ENCODE data around the gene SLC46A1. TPM values are rescaled to one million over a fixed set of nuclear protein-coding genes. Genes with fewer than 3 reads are reported as not detected.

Gene SLC46A1
- total RNA-seq, 1 donor = 7.9 TPM

DNA sequence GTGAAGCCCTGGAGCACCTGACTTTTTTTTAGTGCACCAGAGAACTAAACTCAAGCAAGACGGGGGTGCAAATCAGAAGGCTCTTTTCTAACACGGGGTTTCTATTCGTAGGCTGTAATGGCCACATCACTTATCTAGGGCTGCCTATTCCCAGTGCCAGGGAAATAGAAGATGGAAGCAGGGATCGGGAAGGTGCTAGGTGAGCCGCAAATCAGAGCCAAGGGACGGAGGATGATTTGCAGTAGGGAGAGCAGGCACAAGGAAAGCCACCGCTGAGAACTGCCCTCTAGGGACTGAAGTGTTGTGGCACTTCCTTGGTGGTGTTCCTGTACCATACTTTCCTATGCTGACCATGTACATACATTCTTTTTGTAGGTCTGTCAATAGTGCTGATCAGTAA lies 7.8 kb upstream of the SLC46A1 start:
- H3K4me3 ChIP-seq (ENCODE audit: low read depth, low read length) = no peak overlapping the region
- TF ChIP-seq, protein P1, sequence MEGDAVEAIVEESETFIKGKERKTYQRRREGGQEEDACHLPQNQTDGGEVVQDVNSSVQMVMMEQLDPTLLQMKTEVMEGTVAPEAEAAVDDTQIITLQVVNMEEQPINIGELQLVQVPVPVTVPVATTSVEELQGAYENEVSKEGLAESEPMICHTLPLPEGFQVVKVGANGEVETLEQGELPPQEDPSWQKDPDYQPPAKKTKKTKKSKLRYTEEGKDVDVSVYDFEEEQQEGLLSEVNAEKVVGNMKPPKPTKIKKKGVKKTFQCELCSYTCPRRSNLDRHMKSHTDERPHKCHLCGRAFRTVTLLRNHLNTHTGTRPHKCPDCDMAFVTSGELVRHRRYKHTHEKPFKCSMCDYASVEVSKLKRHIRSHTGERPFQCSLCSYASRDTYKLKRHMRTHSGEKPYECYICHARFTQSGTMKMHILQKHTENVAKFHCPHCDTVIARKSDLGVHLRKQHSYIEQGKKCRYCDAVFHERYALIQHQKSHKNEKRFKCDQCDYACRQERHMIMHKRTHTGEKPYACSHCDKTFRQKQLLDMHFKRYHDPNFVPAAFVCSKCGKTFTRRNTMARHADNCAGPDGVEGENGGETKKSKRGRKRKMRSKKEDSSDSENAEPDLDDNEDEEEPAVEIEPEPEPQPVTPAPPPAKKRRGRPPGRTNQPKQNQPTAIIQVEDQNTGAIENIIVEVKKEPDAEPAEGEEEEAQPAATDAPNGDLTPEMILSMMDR (IDR thresholded peaks at IDR 0.05; ENCODE audit: insufficient read depth, low read length) = no peak
- no peak for DNase-seq (ENCODE audit: low read depth)

DNA sequence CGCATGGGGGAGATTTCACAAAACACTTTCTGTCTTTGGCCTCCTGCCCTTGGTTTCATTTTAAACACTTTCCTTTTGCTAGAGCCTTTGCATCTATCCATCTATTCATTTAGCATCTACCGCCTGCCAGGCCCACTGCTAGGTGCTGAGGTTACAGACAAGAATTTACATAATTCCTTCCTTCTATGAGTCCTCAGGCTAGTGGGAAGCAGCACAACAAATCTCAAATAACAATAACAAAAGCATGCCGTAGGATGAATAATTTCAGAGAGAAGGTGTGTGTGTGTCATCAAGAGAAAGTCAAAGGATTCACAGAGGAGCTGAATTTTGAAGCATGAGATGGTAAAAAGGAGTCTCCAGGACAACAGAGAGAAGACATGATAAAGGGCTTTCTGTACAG lies 6.1 kb upstream of the SLC46A1 start:
- TF ChIP-seq, protein P1 (IDR thresholded peaks at IDR 0.05; ENCODE audit: insufficient read depth, low read length) = no peak
- DNase-seq (ENCODE audit: low read depth) = no peak

DNA sequence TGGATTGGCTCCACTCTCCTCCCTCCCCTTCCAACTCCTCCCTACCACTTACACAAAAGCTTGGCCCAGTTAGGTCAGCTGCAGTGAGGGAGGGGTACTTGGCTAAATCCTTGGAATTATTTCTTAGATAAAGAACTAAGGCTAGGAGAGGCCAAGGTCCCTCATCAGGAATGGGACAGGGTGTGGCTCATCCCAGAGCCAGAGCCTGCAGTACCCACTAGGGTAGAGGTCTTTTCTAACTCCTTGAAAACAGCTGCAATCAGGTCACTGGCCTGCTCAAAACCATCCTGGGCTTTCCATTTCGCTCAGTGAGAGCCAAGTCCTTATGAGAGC lies 1.9 kb upstream of the SLC46A1 start:
- DNase-seq (ENCODE audit: low read depth) = no peak
- no peak overlapping the region for H3K4me3 ChIP-seq (ENCODE audit: low read depth, low read length)
- TF ChIP-seq, protein P1 (IDR thresholded peaks at IDR 0.05; ENCODE audit: insufficient read depth, low read length) = no peak

More for the DNA sequence above, 6.1 kb upstream of the SLC46A1 start:
- no peak overlapping the region for H3K4me3 ChIP-seq (ENCODE audit: low read depth, low read length)

DNA sequence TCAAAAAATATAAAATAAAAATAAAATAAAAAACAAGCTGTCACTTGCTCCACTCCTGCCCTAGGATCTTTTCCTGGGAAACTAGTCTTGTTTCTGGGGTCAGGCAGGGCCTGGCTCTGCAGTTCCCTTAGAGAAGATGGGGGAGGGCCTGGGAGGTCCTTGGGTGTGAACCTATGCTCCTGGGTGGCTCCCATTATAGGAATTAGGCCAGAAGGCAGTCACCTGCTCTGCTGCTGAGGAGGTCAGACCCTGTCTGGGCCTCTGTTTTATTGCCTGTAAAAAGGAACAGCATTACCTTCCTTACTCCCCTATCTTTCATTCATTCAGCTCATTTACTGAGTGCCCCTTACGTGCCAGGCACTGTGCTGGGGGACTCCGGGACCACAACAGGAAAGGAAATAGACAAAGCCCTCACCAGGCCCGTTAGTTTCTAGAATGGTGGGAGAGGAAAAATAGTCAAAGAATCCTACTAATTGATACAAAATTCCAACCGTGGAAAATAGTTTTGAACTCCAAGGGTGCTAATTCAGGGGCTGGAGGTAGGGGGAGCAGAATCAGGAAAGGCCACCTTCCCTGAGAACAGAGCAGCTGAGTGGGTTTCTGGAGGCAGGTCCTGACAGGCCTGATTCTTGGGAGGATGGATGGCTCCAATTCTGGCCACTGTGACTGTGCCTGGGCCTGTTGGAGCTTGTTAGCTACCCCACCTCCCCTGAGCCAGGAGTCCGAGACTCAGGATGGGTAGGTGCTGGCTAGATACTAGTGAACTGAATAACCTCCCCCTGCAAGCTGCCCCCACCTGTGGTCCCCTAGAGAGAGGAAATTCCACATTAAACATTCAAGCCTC lies 1.3 kb upstream of the SLC46A1 start:
- no peak overlapping the region for H3K4me3 ChIP-seq (ENCODE audit: low read depth, low read length)
- no peak for DNase-seq (ENCODE audit: low read depth)
- TF ChIP-seq, protein P1 (IDR thresholded peaks at IDR 0.05; ENCODE audit: insufficient read depth, low read length) = no peak

DNA sequence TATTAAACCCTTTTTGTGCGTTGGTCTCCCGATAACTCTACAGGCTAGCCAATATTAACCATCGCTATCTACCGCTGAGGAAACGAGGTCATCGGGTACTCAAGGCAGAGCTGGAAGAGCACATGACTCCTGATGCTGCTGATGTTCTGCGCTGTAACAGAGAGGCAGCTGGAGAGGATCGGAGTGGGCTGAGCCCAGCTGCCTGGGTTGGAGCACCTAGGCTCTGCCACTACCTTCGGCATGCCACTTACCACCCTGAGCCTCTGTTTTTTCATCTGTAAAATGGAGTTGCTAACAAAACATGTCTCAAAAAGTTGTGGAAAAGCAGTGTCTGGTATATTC lies 432 bp upstream of the SLC46A1 start:
- DNase-seq (ENCODE audit: low read depth) = no peak
- TF ChIP-seq, protein P1 (IDR thresholded peaks at IDR 0.05; ENCODE audit: insufficient read depth, low read length) = no peak
- H3K4me3 ChIP-seq (ENCODE audit: low read depth, low read length) = peak overlapping the region; percentile 79

DNA sequence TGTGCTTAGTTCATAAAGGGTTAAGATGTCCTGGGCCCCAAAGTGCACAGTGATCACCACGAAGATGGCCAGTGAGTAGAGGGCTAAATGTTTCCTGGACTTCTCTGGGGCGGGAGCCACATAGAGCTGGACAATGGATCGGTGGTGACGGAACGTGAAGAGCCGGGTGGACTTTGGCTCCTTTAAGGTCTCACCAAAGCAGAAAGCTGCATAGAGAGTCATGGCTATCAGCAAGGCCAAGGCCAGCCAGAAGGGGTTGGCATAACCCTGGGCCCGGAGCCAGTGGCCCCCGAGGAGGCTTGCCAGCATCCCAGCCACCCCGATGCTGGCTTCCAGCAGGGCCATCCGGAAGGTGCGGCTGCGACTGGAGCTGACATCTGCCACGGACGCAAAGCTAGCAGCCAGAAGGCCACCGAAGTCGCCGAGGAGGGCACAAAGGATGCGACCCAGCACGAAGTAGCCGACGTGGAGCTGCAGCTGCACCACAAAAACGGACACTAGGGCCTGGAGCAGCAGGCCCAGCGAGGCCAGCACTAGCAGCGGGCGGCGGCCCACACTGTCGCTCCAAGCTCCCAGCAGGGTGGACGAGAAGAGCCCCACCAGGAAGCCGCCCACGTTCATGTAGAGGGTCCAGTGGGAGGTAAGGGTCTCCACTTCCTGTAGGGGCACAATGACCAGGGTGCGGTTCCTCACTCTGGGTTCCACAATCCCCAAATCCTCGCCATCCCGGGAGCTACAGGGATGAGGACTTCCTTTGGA lies 1.0 kb downstream of the SLC46A1 start:
- peak overlapping the region; percentile 79 for H3K4me3 ChIP-seq (ENCODE audit: low read depth, low read length)
- no peak for DNase-seq (ENCODE audit: low read depth)
- TF ChIP-seq, protein P1 (IDR thresholded peaks at IDR 0.05; ENCODE audit: insufficient read depth, low read length) = peak; percentile 16
